Endothelial cell of umbilical vein (primary cell): ENCODE results near the gene APOO. TPM values are rescaled to one million over a fixed set of nuclear protein-coding genes. Genes with fewer than 3 reads are reported as not detected.
A peak's percentile ranks its signal among the peaks of the same experiment; 100 is the strongest.

Source experiments
- BruUV-seq: library from RNA; stranded (reverse); fragments of 400-500 nt; replicated peaks from 2 replicates; lab custom pipeline; 2021; lab: Mats Ljungman, UMichigan
- CTCF ChIA-PET: fragments of 300-600, 350-600 bp; sonication (Branson Sonifier 250); formaldehyde crosslinking; loops from one replicate; lab custom pipeline; 2021; ENCODE audit warnings: antibody characterized with exemption, inconsistent platforms; lab: Charles Lee
- POLR2A ChIA-PET: fragments of 300-600, 350-600 bp; sonication (Branson Sonifier 250); formaldehyde crosslinking; loops from one replicate; lab custom pipeline; 2021; ENCODE audit warnings: antibody characterized with exemption, inconsistent platforms; lab: Charles Lee
- DNase-seq: peaks from one replicate; pipeline ENCODE4 v3.0.0-alpha.2; 2011; ENCODE audit warnings: low read depth, low spot score
- FAIRE-seq: peaks from 2 replicates; lab custom pipeline; 2011; peaks lifted over from hg19 to GRCh38; lab: Jason Lieb, UNC
- H2AFZ ChIP-seq: 2 replicates; pipeline ENCODE4 v1.6.0; 2012; ENCODE audit warnings: low read depth, low read length, control low read depth, inconsistent platforms
- H3K27ac ChIP-seq: 2 replicates; pipeline ENCODE4 v1.5.1; 2011; ENCODE audit warnings: low read depth, mild to moderate bottlenecking, control low read depth, low read length, moderate library complexity; ENCODE audit not compliant: insufficient read depth
- H3K27me3 ChIP-seq, 2 experiments: 2 replicates each; pipeline versions ENCODE4 v1.6.0 to v1.6.1; 2011; ENCODE audit warnings: low read length in 2 of 2, mixed read lengths in 1 of 2; ENCODE audit not compliant: control insufficient read depth in 2 of 2, insufficient read depth in 2 of 2
- H3K36me3 ChIP-seq, 2 experiments: 2 replicates in 1 of 2; 3 replicates in 1 of 2; pipeline ENCODE4 v1.5.1; 2011; ENCODE audit warnings: low read length in 2 of 2, mild to moderate bottlenecking in 1 of 2, moderate library complexity in 1 of 2; ENCODE audit not compliant: control insufficient read depth in 2 of 2, insufficient read depth in 2 of 2; ENCODE audit errors: extremely low read depth in 1 of 2
- H3K4me1 ChIP-seq: 3 replicates; pipeline ENCODE4 v1.5.1; 2011; ENCODE audit warnings: mild to moderate bottlenecking, low read length; ENCODE audit not compliant: control insufficient read depth, insufficient read depth; ENCODE audit errors: extremely low read depth
- H3K4me2 ChIP-seq: 2 replicates; pipeline ENCODE4 v1.6.1; 2011; ENCODE audit warnings: low read length, control low read depth, mixed read lengths; ENCODE audit not compliant: insufficient read depth
- H3K4me3 ChIP-seq, 3 experiments: fragments of 200-600 bp in 1 of 3; sonication (generic), shearing (Covaris generic) in 1 of 3; replicated peaks in 1 of 3; 2 replicates each; pipeline ENCODE4 v1.5.1; 2011 to 2016; ENCODE audit warnings: control low read depth in 3 of 3, low read length in 3 of 3, mild to moderate bottlenecking in 2 of 3, inconsistent platforms in 1 of 3, low read depth in 1 of 3, moderate library complexity in 1 of 3; ENCODE audit not compliant: insufficient read depth in 1 of 3
- H3K79me2 ChIP-seq: 2 replicates; pipeline ENCODE4 v1.6.0; 2012; ENCODE audit warnings: low read length, inconsistent platforms; ENCODE audit not compliant: control insufficient read depth, insufficient read depth
- H3K9ac ChIP-seq: replicated peaks from 2 replicates; pipeline ENCODE3; 2011; ENCODE audit warnings: low read length, control low read depth; ENCODE audit not compliant: insufficient read depth; ENCODE audit errors: extremely low read depth
- H3K9me1 ChIP-seq: replicated peaks from 3 replicates; pipeline ENCODE4 v1.6.0; 2011; ENCODE audit warnings: mild to moderate bottlenecking, low read length; ENCODE audit not compliant: control insufficient read depth, insufficient read depth; ENCODE audit errors: extremely low read depth
- H3K9me3 ChIP-seq: replicated peaks from 2 replicates; pipeline ENCODE4 v1.5.1; 2012; ENCODE audit warnings: low read length, inconsistent platforms; ENCODE audit not compliant: control insufficient read depth, insufficient read depth
- H4K20me1 ChIP-seq: replicated peaks from 2 replicates; pipeline ENCODE3; 2011; ENCODE audit warnings: mild to moderate bottlenecking, low read length; ENCODE audit not compliant: control insufficient read depth, insufficient read depth; ENCODE audit errors: extremely low read depth
- CTCF ChIP-seq, 2 donors: IDR thresholded peaks; 1 replicate in 1 of 2; 2 replicates in 1 of 2; pipeline ENCODE4 v1.5.1; 2011; ENCODE audit warnings: low read length in 2 of 2, mild to moderate bottlenecking in 2 of 2, moderate library complexity in 2 of 2, control low read depth in 1 of 2, inconsistent platforms in 1 of 2, low read depth in 1 of 2; ENCODE audit not compliant: insufficient read depth in 1 of 2; ENCODE audit errors: extremely low read depth in 1 of 2
- EZH2 ChIP-seq: IDR thresholded peaks from 2 replicates; pipeline ENCODE4 v1.6.1; 2012; ENCODE audit warnings: borderline replicate concordance, low read depth, mild to moderate bottlenecking, moderate library complexity, low read length, inconsistent platforms; ENCODE audit not compliant: severe bottlenecking
- FOS ChIP-seq: IDR thresholded peaks from 2 replicates; pipeline ENCODE4 v1.6.1; 2011; ENCODE audit warnings: mild to moderate bottlenecking, low read length, moderate library complexity, borderline replicate concordance; ENCODE audit not compliant: insufficient read depth
- GATA2 ChIP-seq: IDR thresholded peaks from 2 replicates; pipeline ENCODE4 v1.7.0; 2011; ENCODE audit warnings: low read depth, mild to moderate bottlenecking, moderate library complexity, mixed read lengths, low read length; ENCODE audit not compliant: insufficient read length, insufficient read depth
- JUN ChIP-seq: IDR thresholded peaks from 2 replicates; pipeline ENCODE4 v1.6.1; 2011; ENCODE audit warnings: borderline replicate concordance, low read depth; ENCODE audit not compliant: insufficient read length, insufficient read depth
- MAX ChIP-seq: IDR thresholded peaks from 2 replicates; pipeline ENCODE4 v1.6.1; 2011; ENCODE audit not compliant: insufficient read depth, insufficient read length
- MYC ChIP-seq: IDR thresholded peaks from one replicate; pipeline ENCODE4 v1.6.1; 2011; ENCODE audit warnings: mild to moderate bottlenecking, low read depth, low read length
- POLR2A ChIP-seq: IDR thresholded peaks from 2 replicates; pipeline ENCODE4 v1.6.1; 2012; ENCODE audit warnings: low read depth, mild to moderate bottlenecking, control low read depth, low read length
- POLR2AphosphoS5 ChIP-seq: IDR thresholded peaks from 2 replicates; pipeline ENCODE4 v1.6.1; 2012; ENCODE audit warnings: low read depth, mild to moderate bottlenecking, control low read depth, low read length, moderate library complexity; ENCODE audit not compliant: insufficient read depth
- dilution Hi-C: fragments of 300-500 bp; cut with MboI; formaldehyde crosslinking; loops from one replicate; pipeline ENCODE4 v1.15.0; 2019; ENCODE audit warnings: low sequenced_read_pairs; ENCODE audit not compliant: extremely low pct_ligation_motif_present
- intact Hi-C: fragments of 100-400 bp; cut with micrococcal nuclease; formaldehyde crosslinking; loops from one replicate; pipeline ENCODE4 v1.10.0; 2022
- polyA plus RNA-seq, 4 experiments: library from polyadenylated mRNA; depleted of rRNA in 3 of 4; stranded (reverse) in 3 of 4; unstranded in 1 of 4; fragments of >200 nt; gene quantifications; 2 replicates each; pipeline versions ENCODE4 v1.2.1 to v1.2.3, GENCODE V29; 2011 to 2012; ENCODE audit warnings: missing spikeins in 1 of 4
- total RNA-seq: library from RNA; stranded (reverse); gene quantifications from 2 replicates; pipeline ENCODE4 v1.2.3, GENCODE V29; 2021

The APOO gene
- total and polyA plus RNA-seq, 2 donors (not counting 3 experiments of a cell fraction or from before 2014, with no cell fraction given): 9.8 to 24.3 TPM

- no peak overlapping the region for H3K27ac ChIP-seq
- intact Hi-C loops (no loop called here), dilution Hi-C loops (no loop called here)
- no peaks in the 10 kb centered on the region for H3K79me2 ChIP-seq
- no peak for TF ChIP-seq EZH2
- TF ChIP-seq FOS: no peak
- no peak for TF ChIP-seq JUN
- TF ChIP-seq MAX: no peak
- TF ChIP-seq CTCF (IDR thresholded peaks at IDR 0.05; ENCODE audit: extremely low read depth in 1 of 2, insufficient read depth in 1 of 2, low read depth in 1 of 2, low read length in 2 of 2): no peak
- no peak for TF ChIP-seq POLR2A
- TF ChIP-seq GATA2: no peak
- TF ChIP-seq POLR2AphosphoS5: no peak
- no peak for TF ChIP-seq MYC
- no TSS peak for BruUV-seq
- no peak for DNase-seq
- ChIA-PET CTCF (interaction anchor here (0.9 to 1.6 kb wide), 3 partner anchors 13 to 106 kb away, joined by 3 to 8 read pairs (median 3); partner anchors contain the start of gene SAT1), POLR2A (no interaction called here)
- no peak overlapping the region for H3K9ac ChIP-seq
- peak; percentile 4 for FAIRE-seq
- no peaks in the 10 kb centered on the region for H3K27me3 ChIP-seq
- H3K9me3 ChIP-seq: no peaks in the 10 kb centered on the region
- no peaks in the 10 kb centered on the region for H3K36me3 ChIP-seq
- no peaks in the 10 kb centered on the region for H3K9me1 ChIP-seq
- peaks cover 7% of the 10 kb centered on the region for H3K4me1 ChIP-seq
- no peak overlapping the region for H3K4me3 ChIP-seq
- H4K20me1 ChIP-seq: no peaks in the 10 kb centered on the region
- no peak overlapping the region for H2AFZ ChIP-seq
- no peak overlapping the region for H3K4me2 ChIP-seq
These were observed 18.7 kb downstream of the APOO start for GRCh38 chrX:23888887-23889501.
